ENCODE data around the gene RGS13.

GRCh38 chr1:192697771-192698170, 61.8 kb downstream of the RGS13 start:
- TF ChIP-seq, protein P1, sequence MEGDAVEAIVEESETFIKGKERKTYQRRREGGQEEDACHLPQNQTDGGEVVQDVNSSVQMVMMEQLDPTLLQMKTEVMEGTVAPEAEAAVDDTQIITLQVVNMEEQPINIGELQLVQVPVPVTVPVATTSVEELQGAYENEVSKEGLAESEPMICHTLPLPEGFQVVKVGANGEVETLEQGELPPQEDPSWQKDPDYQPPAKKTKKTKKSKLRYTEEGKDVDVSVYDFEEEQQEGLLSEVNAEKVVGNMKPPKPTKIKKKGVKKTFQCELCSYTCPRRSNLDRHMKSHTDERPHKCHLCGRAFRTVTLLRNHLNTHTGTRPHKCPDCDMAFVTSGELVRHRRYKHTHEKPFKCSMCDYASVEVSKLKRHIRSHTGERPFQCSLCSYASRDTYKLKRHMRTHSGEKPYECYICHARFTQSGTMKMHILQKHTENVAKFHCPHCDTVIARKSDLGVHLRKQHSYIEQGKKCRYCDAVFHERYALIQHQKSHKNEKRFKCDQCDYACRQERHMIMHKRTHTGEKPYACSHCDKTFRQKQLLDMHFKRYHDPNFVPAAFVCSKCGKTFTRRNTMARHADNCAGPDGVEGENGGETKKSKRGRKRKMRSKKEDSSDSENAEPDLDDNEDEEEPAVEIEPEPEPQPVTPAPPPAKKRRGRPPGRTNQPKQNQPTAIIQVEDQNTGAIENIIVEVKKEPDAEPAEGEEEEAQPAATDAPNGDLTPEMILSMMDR (conservative IDR thresholded peaks at IDR 0.05; ENCODE audit: low read length), result no peak
- TF ChIP-seq EZH2phosphoT487 (IDR thresholded peaks at IDR 0.05; ENCODE audit: borderline replicate concordance), result no peak
